HG03045 (cell line): Measurements from ENCODE around the gene GREB1L.
"Not testable (repeated sequence)": the region's sequence is repeated elsewhere in the genome, so short reads cannot be mapped to it uniquely, and the experiment has no call there.

Source experiments
- ATAC-seq: cut with Tn5 transposase; IDR thresholded peaks from one replicate; pipeline ENCODE4 v1.9.1; 2021; ENCODE audit warnings: mild to moderate bottlenecking, moderate library complexity; ENCODE audit not compliant: unreplicated experiment

GREB1L gene

DNA sequence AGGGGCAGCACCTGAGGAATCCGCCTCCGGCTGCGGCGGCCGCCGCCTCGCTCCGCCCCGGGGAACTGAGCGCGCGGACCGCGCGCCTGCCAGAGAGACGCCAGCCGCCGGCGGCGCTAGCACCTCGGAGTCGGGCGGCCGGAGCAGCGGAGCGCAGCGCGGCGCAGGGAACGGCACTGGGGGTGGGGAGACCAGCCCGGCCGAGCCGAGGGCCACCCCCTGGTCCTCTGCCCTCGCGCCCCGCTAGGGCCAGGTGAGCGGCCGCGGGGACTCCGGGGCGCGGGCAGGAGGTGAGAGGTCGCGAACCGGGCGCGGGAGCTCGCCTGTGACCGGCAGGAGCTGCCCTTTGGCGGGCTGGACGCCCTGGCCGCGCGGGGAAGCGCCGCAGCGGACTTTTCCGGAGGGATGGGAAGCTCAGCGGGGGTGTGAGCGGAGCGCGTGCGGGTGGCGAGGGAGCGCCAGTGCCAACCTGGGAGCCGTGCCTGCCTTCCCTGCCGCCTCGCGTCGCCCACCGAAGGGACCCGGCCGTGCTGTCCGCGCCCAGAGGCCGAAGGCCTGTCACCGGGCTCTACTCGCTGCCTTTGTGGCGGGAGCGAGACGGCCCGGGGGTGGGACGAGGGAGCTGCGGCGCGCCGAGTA is at the start of gene GREB1L:
Gene GREB1L (plus strand): TSS at position 92 of the 639 bp plus-strand sequence. CDS start 141,287 bp downstream, outside the sequence.
- no peak for ATAC-seq

DNA sequence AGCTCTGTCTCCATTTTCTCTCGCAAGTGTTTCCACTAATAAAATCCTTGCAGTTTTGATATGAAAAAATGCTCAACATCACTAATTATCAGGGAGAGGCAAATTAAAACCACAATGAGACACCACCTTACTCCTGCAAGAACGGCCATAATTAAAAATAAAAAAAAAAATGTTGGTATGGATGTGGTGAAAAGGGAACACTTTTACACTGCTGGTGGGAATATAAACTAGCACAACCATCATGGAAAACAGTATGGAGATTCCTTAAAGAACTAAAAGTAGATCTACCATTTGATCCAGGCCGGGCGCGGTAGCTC is 49.8 kb upstream of the GREB1L start:
- no peak for ATAC-seq

DNA sequence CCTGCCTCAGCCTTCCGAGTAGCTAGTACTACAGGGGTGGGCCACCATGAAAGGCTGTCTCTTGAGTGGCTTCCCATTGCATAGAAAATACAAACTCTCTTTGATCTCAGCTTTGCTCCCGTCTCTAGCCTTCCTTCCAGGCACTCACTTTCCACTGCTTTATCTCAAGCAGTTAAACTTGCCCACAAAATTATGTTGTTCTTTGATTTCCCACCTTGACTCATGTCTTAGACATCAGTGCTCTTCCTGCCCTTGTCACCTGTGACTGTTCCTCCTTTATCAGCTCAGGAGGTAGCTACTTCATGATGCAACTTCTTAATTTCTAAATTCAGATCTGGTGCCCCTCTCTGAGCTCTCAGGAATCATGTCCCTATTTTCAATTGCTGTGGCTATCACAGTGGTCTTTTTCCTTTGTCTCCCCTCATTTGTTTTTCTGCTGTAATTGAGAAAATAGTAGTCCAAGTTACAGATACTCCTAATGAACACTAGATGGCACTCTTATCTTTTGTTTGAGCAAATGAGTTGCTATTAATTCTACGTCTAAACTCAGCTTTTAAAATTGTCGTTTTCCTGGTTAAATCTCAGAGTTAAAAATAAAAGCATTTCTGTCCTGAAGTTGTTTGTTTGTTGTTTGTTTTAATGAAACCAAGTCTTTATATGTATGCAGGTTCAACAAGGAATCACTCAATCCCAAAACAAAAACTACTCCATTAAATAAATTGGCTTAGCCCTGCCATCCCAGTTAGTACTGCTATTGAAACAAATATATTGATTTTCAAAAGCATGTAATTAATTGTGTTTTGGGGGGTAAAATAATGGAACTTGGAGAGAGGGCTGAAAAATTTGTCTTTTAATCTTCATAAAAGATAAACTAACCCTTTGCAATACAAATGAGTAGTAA is 46.9 kb upstream of the GREB1L start:
- no peak for ATAC-seq

DNA sequence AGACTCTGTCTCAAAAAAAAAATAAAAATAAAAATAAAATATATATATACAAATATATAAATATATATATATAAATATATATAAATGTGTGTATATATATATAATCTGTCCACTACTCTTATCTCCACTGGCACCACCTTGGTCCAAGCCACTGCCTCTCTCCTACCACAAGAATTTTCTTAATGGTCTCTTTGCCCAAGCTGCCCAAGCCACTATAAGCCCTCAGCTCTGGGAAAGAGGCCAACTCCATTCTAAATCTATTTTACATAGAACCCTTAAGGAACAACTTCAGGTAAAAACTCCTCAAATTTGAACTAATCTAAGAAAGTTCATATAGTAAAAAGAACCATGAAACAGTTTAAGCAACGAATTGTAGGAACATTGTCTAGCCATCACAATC is 45.6 kb upstream of the GREB1L start:
- ATAC-seq, result no peak

DNA sequence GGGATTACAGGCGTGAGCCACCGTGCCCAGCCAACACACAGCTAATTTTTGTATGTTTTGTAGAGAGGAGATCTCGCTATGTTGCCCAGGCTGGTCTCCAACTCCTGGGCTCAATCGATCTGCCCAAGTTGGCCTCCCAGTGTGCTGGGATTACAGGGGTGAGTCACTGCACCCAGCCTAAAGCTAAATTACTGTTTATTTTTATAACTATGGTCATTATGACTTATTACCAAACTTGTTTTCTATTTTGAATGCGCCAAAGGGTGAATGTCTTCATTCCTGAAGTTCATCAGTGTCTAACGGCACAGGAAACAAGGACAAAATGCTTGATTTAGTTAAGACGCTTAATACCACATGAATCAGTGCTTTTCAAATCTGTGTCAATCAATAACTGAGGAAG is 38.9 kb upstream of the GREB1L start:
- no peak for ATAC-seq

DNA sequence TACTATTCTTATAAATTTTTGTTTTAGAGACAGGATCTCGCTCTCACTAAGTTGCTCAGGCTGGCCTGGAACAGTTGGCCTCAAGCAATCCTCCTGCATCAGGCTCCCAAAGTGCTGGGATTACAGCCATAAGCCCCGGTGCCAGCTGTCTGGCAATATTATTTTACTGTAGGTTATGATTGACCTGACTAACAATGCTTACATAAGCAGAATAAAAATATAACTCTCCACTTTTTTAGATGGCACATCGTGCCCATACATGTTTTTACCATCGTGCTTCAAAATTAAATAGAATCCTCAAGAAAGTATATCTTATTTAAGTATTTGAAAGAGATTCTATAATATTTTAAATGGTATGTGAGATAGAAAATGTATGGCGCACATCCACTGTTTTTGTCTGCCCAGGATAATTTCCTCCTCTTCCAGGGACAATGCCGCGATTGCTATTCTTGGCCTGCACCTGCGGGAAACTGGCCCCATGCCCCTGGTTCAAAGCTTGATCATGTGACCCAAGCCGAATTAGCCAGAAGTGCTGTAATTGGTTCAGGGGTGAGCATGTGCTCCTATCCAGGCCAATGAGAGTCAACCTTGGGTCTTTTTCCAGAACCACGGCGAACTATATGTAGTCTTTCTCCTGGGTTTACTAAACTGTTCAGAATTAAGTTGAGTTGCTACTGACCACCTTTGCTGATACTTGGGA is 38.3 kb upstream of the GREB1L start:
- ATAC-seq, result no peak

DNA sequence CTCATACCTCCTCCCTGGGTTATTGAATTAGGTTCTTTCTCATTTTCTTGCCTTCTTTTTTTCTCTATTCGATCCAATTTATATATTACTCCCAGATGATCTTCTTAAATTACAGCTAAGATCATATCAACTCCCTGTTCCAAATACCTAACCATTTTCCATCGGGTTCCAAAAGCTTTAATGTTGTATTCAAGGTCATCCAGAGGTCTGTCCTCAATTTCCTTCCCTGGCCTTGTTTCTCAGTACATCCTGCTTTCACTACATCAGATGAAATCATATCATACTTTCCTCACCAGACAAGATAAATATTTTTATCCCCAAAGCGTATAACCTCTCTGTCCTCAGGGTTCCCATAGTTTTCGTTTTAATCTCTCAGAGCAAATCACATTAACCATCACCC is 36.3 kb upstream of the GREB1L start:
- ATAC-seq, result no peak

DNA sequence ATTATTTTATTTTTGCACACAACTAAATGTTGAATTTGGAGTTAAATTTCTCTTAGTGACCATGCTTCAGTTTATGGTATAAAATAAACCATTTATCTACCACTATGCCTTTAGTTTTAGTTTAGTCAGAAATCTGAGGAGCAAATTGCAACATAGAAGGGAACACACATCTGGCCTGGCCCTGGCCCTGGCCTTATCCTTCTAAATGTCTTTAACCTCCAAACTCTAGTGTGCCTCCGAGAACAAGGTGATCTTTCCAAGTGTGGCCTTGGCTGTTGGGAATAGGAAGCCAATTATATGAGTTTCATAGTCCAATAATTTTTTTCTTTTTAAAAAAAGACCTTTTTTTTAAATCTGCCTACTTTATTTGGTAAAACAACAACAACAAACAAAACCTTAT is 31.8 kb upstream of the GREB1L start:
- no peak for ATAC-seq

DNA sequence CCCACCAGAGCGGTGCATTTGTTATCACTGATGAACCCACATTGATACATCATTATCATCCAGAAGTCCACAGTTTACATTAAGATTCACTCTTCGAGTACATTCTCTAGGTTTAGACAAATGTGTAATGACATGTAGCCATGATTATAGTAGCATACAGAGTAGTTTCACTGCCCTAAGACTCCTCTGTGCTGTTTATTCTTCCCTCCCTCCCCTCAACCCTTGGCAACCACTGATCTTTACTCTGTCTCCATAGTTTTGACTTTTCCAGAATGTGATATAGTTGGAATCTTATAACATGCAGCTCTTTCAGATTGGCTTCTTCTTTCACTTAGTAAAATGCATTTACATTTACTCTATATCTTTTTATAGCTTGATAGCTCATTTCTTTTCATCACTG is 31.2 kb upstream of the GREB1L start:
- ATAC-seq, result no peak

DNA sequence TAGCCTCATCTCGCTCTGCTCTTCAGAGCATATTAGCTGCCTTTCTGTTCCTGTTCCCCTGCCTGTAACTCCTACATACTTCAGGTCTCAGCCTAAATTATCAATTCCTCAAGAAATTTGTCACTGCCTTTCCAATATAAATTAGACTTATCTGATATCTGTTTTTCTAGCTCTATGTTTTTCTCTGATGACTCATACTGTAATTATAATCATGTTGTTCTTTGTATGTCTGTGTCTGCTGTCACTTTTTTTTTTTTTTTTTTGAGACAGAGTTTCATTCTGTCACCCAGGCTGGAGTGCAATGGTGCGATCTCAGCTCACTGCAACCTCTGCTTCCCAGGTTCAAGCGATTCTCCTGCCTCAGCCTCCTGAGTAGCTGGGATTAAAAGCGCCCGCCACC is 27.6 kb upstream of the GREB1L start:
- ATAC-seq, result not testable (repeated sequence)

DNA sequence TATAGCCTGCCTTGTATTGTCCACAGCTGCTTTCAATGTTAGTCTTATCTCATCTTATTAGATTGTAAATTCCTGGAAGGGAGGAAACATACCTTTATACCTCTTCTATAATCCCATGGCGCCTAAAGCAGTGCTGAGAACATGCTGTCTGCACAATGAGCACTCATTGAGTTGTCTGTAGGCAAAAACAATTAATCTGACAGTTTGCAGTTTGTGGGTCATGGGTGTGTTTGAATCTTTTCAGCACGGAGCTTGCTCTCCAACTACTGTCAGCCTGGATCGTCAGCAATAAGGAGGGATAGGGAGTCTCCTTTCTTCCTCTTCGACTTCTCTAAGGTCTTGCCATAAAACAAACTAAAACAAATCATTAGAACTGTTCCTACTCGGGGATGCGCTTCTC is 26.5 kb upstream of the GREB1L start:
- ATAC-seq, result no peak

DNA sequence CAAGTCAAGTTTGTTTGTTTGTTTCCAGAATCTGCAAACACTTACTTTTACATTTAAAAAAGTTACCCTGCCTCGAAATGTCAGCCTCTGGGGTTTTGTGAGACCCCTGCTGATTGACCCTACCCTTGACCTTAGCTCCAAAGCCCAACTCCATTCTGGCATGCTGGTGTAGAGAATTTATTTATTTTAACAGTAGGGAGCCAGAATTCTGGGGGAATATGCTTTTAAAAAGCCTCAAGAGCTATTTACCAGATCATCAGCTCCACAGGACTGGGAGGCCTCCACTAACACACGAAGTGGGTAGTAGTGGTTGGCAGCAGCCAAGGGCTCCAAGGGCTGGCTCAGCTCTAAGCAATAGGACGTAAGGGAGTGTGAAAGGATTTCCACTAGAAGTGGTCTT is 23.2 kb upstream of the GREB1L start:
- ATAC-seq, result no peak

DNA sequence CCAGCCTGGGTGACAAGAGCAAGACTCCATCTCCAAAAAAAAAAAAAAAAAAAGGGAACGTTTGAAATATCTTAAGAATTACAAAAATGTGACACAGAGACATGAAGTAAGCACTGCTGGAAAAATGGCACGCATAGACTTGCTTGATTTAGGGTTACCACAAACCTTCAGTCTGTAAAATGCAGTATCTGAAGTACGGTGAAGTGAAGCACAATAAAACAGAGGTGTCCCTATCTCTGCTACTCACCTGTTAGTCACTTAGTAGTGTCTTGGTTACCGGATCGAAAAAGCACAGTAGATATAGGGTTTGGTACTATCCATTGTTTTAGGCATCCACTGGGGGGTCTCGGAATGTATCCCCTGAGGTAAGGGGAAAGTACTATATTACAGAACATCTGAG is 11.6 kb upstream of the GREB1L start:
- ATAC-seq, result no peak

DNA sequence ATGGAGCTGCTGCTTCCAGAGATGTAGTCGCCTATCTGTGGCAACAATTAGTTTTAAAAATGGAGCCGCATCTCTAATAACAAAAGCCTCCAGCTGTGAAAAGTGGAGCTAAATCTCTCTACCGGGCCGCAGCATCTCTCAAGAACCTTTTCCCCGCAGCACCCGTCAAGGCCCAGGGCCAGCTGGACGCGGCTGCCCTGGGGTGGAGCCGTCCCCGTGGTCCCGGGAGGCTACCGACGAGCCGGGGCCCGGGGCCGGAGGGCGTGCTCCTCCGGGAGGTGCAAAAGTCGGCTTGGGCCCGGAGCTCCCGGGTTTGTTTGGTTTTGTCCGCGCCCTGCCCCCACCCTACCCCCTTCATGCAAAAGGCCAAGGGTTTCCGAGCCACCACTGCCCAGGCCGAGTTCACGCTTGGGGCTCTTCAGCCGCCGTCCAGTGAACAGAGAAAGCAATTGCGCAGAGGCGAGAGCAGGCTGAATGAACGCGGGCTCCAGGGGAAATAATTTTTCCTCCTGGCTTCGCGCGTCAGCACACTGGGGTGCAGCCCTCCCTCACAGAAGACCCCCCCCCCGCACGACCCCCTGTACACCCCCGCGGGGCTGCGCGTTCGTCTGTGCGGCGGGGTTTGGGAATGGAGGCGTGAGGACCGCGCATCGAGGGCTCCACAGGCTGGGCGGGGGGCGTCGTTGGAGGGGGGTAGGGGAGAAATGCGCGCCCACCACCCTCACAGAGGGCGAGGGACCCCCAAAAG is 557 bp upstream of the GREB1L start:
- ATAC-seq, result no peak

DNA sequence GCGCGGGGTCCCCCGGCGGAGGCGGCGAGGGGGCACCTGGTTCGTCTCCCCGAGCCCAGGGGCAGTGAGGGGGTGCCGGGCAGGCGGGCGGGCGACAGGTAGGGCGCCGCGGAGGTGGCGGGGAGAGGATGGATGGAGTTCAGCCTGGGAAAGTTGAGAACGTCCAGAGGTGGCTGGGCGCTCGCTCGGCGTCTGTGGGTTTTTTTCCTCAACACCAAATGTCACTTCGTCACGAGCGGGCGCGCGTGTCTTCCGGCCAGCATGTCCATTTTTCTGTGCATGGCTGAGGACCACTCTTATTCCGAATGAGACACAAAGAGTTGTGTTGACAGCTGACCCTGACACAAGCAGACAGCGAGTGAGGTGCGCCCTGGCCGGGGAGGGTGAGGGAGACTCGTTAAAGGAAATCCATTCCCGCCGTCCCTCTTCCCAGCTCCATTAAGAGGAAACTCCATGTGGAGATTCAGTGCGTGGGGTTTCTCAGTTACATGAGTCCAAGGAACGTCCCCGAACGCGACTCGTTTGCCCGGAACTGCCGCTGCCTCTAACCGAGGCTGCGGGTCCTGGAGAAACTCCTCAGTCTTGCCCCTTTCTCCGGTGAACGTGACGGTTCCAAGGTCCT is 859 bp downstream of the GREB1L start:
- ATAC-seq, result no peak

DNA sequence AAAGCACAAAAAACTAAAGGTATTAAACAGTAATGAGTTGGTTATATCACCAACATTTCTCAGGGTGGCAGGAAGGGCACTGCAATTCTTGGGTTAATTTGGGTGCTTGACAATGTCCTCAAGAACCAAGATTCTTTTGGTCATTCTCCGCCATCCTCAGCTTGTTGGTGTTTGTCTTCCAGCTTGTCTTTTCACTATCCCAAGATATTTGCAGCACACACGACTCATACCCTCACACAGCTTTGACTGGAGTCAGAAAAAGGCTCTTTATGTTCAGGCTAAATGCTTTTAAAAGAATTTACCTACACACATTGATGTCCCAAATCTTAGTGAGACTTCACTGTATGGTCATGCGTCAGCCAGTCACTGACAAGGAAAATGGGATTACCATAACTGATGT is 12.5 kb downstream of the GREB1L start:
- no peak for ATAC-seq

DNA sequence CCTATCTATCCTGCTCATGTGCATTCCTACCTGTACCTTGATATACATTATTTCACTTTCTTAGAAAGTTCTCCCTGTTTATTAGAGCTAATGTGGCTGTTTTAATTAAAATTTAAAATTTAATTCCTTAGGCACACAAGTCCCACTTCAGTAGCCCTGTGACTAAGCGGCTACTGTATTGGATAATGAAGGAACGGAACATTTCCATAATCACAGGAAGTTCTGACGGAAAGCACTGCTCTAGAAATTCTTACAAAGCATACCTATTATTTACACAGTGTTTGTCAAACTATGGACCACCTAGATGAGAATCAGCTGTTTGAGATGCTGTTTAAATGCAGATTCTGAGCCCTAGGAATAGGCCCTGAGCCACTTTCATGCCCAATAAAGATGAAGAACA is 13.2 kb downstream of the GREB1L start:
- ATAC-seq, result no peak

DNA sequence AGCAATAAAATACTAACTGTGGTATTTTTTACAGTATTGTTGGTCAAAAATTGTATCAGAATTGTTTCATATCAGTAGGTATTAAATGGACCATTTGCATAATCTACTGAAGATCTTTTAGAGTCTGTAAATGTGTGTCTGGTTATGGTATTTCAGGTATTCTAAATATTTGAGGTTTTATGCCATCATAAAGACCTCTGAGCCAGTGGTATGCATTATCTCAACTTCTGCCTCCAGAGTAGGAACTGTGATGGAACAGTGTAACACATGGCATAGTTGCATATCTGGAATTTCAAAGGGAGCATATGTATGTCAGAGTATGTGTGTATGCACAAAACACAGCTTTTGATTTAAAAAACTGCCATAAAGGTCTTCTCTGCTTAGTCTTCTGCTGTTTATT is 15.4 kb downstream of the GREB1L start:
- ATAC-seq, result no peak

DNA sequence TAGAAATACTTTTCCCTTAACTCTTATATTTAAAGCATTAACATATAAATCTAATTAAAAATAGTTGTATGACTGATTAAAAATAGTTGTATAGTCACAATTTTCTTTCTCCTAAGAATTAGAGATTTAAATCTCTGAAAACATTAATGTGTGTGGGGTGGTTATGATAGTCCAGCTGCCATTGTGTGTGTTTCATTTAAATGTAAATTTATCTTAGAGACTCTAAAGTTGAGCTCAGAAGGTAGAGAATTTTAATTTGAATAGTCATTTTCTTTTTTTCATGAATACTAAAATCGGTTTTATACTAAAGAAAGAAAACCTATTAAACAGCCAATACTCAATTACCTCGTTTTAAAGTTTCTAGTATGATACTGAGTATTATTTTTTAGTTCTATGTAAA is 18.6 kb downstream of the GREB1L start:
- no peak for ATAC-seq

DNA sequence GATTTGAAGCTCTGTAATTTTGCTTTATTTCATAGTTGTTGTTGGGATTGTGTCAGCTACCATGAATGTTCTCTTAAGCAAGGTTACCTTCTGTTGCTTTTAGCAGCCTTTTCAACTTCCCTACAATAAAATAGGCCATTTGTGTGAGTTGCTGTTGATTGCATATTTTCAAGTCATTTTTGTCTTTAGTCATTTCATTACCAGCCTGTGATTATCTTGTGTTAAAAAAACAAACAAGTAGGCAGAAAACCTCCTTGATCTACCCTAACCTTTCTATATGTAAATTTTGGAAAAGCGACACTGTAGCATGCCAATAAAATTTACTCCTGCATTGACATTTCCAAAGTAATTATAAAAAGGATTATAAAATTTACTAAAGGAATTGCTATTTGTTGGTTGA is 19.3 kb downstream of the GREB1L start:
- ATAC-seq, result no peak

DNA sequence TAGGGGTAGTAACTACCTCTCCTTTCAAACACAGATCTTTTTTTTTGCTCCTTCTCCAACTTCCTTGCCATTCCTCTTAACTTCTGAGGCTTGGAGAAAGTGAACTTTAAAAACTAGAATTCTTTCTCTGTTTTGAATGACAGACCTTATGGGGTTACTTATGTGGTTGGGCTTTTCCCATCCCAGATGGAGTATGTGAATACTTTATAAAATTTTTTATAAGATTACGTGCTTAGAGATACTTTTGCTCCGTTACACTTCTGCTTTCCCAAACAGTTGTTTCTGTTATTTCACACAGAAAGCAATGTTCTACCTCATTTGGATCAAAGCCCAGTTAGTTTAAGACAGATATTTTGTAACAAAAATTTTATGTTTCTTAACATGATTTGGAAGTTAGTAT is 20.2 kb downstream of the GREB1L start:
- no peak for ATAC-seq
